Epithelial cell of proximal tubule (primary cell): ENCODE results near the gene HELZ. TPM values are rescaled to one million over a fixed set of nuclear protein-coding genes. Genes with fewer than 3 reads are reported as not detected.

Experiments
- DNase-seq: peaks from one replicate; pipeline ENCODE4 v3.0.0-alpha.2; 2011; ENCODE audit warnings: low read depth
- H3K4me3 ChIP-seq: 2 replicates; pipeline ENCODE4 v1.5.1; 2011; ENCODE audit warnings: low read depth, mild to moderate bottlenecking, low read length
- total RNA-seq: library from RNA; depleted of rRNA; stranded (reverse); fragments of >200 nt; gene quantifications from 2 replicates; pipeline ENCODE4 v1.2.3, GENCODE V29; 2015
- TF ChIP-seq, protein P1 (sequence below): conservative IDR thresholded peaks from 2 replicates; pipeline ENCODE4 v1.5.1; 2012; ENCODE audit warnings: low read depth, mild to moderate bottlenecking, low read length

The HELZ gene
- total RNA-seq, 1 donor from 2014 or later, result 31.1 TPM

DNA sequence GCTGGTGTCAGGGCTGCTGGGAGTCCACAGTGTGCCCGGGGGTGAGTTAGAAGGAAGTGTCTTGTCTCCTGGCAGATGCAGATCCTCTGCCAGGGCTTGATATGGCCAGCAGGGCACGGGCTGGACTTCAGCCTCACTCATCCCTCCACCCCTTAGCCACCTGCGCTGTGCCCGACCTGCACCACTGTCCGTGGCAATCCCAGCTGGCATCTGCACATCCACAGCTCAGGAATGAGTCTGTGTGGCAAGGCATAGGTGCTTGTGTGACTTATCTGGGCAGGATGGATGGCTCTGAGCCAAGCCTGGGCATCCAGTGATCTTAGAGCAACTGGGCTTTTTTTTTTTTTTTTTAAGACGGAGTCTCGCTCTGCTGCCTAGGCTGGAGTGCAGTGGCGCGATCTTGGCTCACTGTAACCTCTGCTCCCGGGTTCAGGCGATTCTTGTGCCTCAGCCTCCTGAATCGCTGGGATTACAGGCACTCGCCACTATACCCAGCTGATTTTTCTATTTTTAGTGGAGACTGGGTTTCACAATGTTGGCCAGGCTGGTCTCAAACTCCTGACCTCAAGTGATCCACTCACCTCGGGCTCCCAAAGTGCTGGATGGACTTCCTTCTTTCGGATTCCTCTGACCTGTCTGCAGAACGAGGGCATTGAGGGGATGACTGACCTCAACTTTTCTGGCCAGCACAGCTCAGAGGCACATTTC lies 223.1 kb downstream of the HELZ start:
- no peak overlapping the region for H3K4me3 ChIP-seq
- no peak for DNase-seq
- TF ChIP-seq, protein P1, sequence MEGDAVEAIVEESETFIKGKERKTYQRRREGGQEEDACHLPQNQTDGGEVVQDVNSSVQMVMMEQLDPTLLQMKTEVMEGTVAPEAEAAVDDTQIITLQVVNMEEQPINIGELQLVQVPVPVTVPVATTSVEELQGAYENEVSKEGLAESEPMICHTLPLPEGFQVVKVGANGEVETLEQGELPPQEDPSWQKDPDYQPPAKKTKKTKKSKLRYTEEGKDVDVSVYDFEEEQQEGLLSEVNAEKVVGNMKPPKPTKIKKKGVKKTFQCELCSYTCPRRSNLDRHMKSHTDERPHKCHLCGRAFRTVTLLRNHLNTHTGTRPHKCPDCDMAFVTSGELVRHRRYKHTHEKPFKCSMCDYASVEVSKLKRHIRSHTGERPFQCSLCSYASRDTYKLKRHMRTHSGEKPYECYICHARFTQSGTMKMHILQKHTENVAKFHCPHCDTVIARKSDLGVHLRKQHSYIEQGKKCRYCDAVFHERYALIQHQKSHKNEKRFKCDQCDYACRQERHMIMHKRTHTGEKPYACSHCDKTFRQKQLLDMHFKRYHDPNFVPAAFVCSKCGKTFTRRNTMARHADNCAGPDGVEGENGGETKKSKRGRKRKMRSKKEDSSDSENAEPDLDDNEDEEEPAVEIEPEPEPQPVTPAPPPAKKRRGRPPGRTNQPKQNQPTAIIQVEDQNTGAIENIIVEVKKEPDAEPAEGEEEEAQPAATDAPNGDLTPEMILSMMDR, result no peak

GRCh38 chr17:67021196-67021595 lies 223.8 kb downstream of the HELZ start:
- DNase-seq, result no peak
- H3K4me3 ChIP-seq, result no peak overlapping the region
- TF ChIP-seq, protein P1, result no peak

Other genes with a start within 250 kb of the HELZ start
- gene CACNG1, start 200.6 kb downstream of the HELZ start, total RNA-seq, result not detected in 2 replicates
- gene PSMD12, start 121.4 kb upstream of the HELZ start, total RNA-seq, result 20.2 and 44.1 TPM in 2 replicates
- gene PITPNC1, start 132.1 kb upstream of the HELZ start, total RNA-seq, result 11.3 and 18.4 TPM in 2 replicates